K562 (cell line): Measurements from ENCODE around the gene CRIM1. TPM values are rescaled to one million over a fixed set of nuclear protein-coding genes. Genes with fewer than 3 reads are reported as not detected.

ENCODE experiments used
- ATAC-seq: fragments of 200-7000 bp; cut with Tn5 transposase; 3 replicates; pipeline ENCODE4 v1.9.1; 2020; ENCODE audit warnings: moderate library complexity
- BruUV-seq: library from RNA; stranded (reverse); fragments of 400-500 nt; replicated peaks from 2 replicates; lab custom pipeline; 2021; lab: Mats Ljungman, UMichigan
- CTCF ChIA-PET: fragments of 300-600 bp; formaldehyde crosslinking; extraction: SDS; loops from one replicate; lab custom pipeline; 2021; ENCODE audit warnings: low intra/inter-chr PET ratio; lab: Yijun Ruan, JAX
- POLR2A ChIA-PET: fragments of 300-600, 350-650 bp; sonication (Branson Sonifier 250); formaldehyde crosslinking; extraction: SDS; loops from one replicate; lab custom pipeline; 2021; ENCODE audit warnings: antibody characterized with exemption, inconsistent platforms; lab: Yijun Ruan, JAX
- DNase-seq, 4 experiments: peaks; one replicate each; pipeline versions ENCODE4 v3.0.0 to v3.0.0-alpha.2; 2011 to 2018; ENCODE audit warnings: low spot score in 3 of 4, mixed read lengths in 3 of 4; ENCODE audit errors: extremely low read depth in 1 of 4
- FAIRE-seq: peaks from 2 replicates; lab custom pipeline; 2011; peaks lifted over from hg19 to GRCh38; lab: Jason Lieb, UNC
- H2AFZ ChIP-seq: 2 replicates; pipeline ENCODE4 v1.6.0; 2011; ENCODE audit warnings: low read depth, low read length, control low read depth, inconsistent platforms
- H3K27ac ChIP-seq: fragments of 200-600 bp; 3 replicates; pipeline ENCODE4 v1.8.0; 2011; ENCODE audit warnings: low read depth, mild to moderate bottlenecking, control low read depth, inconsistent platforms, low read length, moderate library complexity, mixed read lengths; ENCODE audit errors: extremely low read depth
- H3K27me3 ChIP-seq, 2 experiments: fragments of 300-600 bp in 1 of 2; 2 replicates in 1 of 2; 3 replicates in 1 of 2; pipeline versions ENCODE4 v1.6.0 to v1.8.0; 2011; ENCODE audit warnings: inconsistent platforms in 2 of 2, low read length in 2 of 2, mild to moderate bottlenecking in 1 of 2, mixed read lengths in 1 of 2, moderate library complexity in 1 of 2; ENCODE audit not compliant: control insufficient read depth in 2 of 2, insufficient read depth in 2 of 2
- H3K36me3 ChIP-seq: fragments of 300-600 bp; 3 replicates; pipeline ENCODE4 v1.8.0; 2011; ENCODE audit warnings: mild to moderate bottlenecking, low read length, inconsistent platforms; ENCODE audit not compliant: control insufficient read depth, insufficient read depth
- H3K4me1 ChIP-seq, 2 experiments: fragments of 200-600 bp in 1 of 2; replicated peaks in 1 of 2; 2 replicates in 1 of 2; 3 replicates in 1 of 2; pipeline versions ENCODE4 v1.5.1 to v1.8.0; 2011; ENCODE audit warnings: inconsistent platforms in 2 of 2, low read length in 2 of 2, mild to moderate bottlenecking in 1 of 2, mixed read lengths in 1 of 2, moderate library complexity in 1 of 2; ENCODE audit not compliant: control insufficient read depth in 2 of 2, insufficient read depth in 2 of 2
- H3K4me2 ChIP-seq: 2 replicates; pipeline ENCODE4 v1.6.1; 2011; ENCODE audit warnings: low read length, control low read depth, inconsistent platforms, mixed read lengths; ENCODE audit not compliant: insufficient read depth
- H3K4me3 ChIP-seq: fragments of 200-600 bp; sonication (generic), shearing (Covaris generic); 2 replicates; pipeline ENCODE4 v1.5.1; 2016; ENCODE audit warnings: control low read depth, inconsistent platforms
- H3K79me2 ChIP-seq: fragments of 200-600 bp; 3 replicates; pipeline ENCODE4 v1.8.0; 2011; ENCODE audit warnings: low read length, inconsistent platforms; ENCODE audit not compliant: control insufficient read depth, insufficient read depth
- H3K9ac ChIP-seq, 2 experiments: 2 replicates each; pipeline versions ENCODE4 v1.6.0 to v1.6.1; 2011; ENCODE audit warnings: low read depth in 2 of 2, low read length in 2 of 2, control low read depth in 1 of 2, inconsistent platforms in 1 of 2, mild to moderate bottlenecking in 1 of 2, mixed read lengths in 1 of 2; ENCODE audit not compliant: insufficient read depth in 1 of 2
- H3K9me1 ChIP-seq: one replicate; pipeline ENCODE4 v1.6.0; 2011; ENCODE audit warnings: inconsistent platforms, mild to moderate bottlenecking, low read length, moderate library complexity; ENCODE audit not compliant: control insufficient read depth, insufficient read depth
- H3K9me3 ChIP-seq: replicated peaks from 2 replicates; pipeline ENCODE4 v1.5.1; 2011; ENCODE audit warnings: low read depth, low read length, inconsistent platforms; ENCODE audit not compliant: control insufficient read depth, insufficient read depth
- H4K20me1 ChIP-seq: replicated peaks from 2 replicates; pipeline ENCODE4 v1.6.1; 2011; ENCODE audit warnings: low read length, inconsistent platforms, mixed read lengths; ENCODE audit not compliant: control insufficient read depth, insufficient read depth
- BRD4 ChIP-seq: fragments of 200-600 bp; sonication (generic); IDR thresholded peaks from 2 replicates; pipeline ENCODE4 v1.6.1; 2017; ENCODE audit warnings: inconsistent platforms
- CHD4 ChIP-seq: fragments of 200-600 bp; sonication (generic); IDR thresholded peaks from 3 replicates; pipeline ENCODE4 v1.6.1; 2012; ENCODE audit warnings: low read depth, mild to moderate bottlenecking, mixed read lengths, low read length, inconsistent platforms; ENCODE audit not compliant: insufficient read depth, insufficient replicate concordance, poor library complexity, severe bottlenecking
- DPF2 ChIP-seq: fragments of 450-650 bp; IDR thresholded peaks from 2 replicates; pipeline ENCODE4 v1.6.1; 2016
- FOXK2 ChIP-seq, 2 experiments: fragments of 450-650 bp; IDR thresholded peaks in 1 of 2; conservative IDR thresholded peaks in 1 of 2; 2 replicates each; pipeline ENCODE4 v1.6.1; 2016; ENCODE audit warnings: low read depth in 2 of 2, mild to moderate bottlenecking in 1 of 2
- FOXP4 ChIP-seq: sonication (generic); formaldehyde crosslinking; IDR thresholded peaks from 2 replicates; pipeline ENCODE4 v1.8.0; 2022; ENCODE audit warnings: mild to moderate bottlenecking, missing genetic modification reagents, borderline replicate concordance
- KAT7 ChIP-seq: sonication (generic); formaldehyde crosslinking; IDR thresholded peaks from 2 replicates; pipeline ENCODE4 v1.8.0; 2022; ENCODE audit warnings: missing genetic modification reagents, mild to moderate bottlenecking, borderline replicate concordance
- MBD2 ChIP-seq: sonication (generic); IDR thresholded peaks from 2 replicates; pipeline ENCODE4 v1.6.1; 2016; ENCODE audit warnings: low read depth, borderline replicate concordance
- RAD21 ChIP-seq, 2 experiments: fragments of 250-450 bp in 1 of 2; fragments of 450-650 bp in 1 of 2; sonication (Bioruptor Pico) in 1 of 2; formaldehyde crosslinking in 1 of 2; IDR thresholded peaks in 1 of 2; conservative IDR thresholded peaks in 1 of 2; 2 replicates each; pipeline versions ENCODE4 v1.4.0 to v1.8.0; 2020 to 2022; ENCODE audit warnings: mild to moderate bottlenecking in 2 of 2, moderate library complexity in 1 of 2
- RBBP5 ChIP-seq: fragments of 200-600 bp; sonication (generic); IDR thresholded peaks from 2 replicates; pipeline ENCODE4 v1.6.1; 2012; ENCODE audit warnings: borderline replicate concordance, mild to moderate bottlenecking, low read length, control low read depth, inconsistent platforms; ENCODE audit not compliant: insufficient read depth, poor library complexity, severe bottlenecking
- STAT5B ChIP-seq: fragments of 250-450 bp; sonication (Bioruptor Pico); IDR thresholded peaks from 2 replicates; pipeline ENCODE4 v1.8.0; 2021; ENCODE audit warnings: mild to moderate bottlenecking, inconsistent platforms
- TAF7 ChIP-seq: fragments of 450-650 bp; IDR thresholded peaks from 2 replicates; pipeline ENCODE4 v1.6.1; 2016; ENCODE audit warnings: missing genetic modification characterization, missing compliant biosample characterization
- TCF3 ChIP-seq: sonication (generic); formaldehyde crosslinking; IDR thresholded peaks from 2 replicates; pipeline ENCODE4 v1.4.0; 2020; ENCODE audit warnings: mild to moderate bottlenecking, missing genetic modification reagents
- ZNF239 ChIP-seq: fragments of 250-450 bp; sonication (Bioruptor Pico); IDR thresholded peaks from 2 replicates; pipeline ENCODE4 v1.4.0; 2020; ENCODE audit warnings: mild to moderate bottlenecking
- ZNF311 ChIP-seq: fragments of 250-450 bp; sonication (Bioruptor Pico); IDR thresholded peaks from 2 replicates; pipeline ENCODE4 v1.4.0; 2020; ENCODE audit warnings: mild to moderate bottlenecking, moderate library complexity
- ZNF347 ChIP-seq: fragments of 450-650 bp; formaldehyde crosslinking; IDR thresholded peaks from 2 replicates; pipeline ENCODE4 v1.4.0; 2020; ENCODE audit warnings: low read depth, mild to moderate bottlenecking, moderate library complexity
- WGBS: fragments of 100-300 bp; shearing (Covaris generic); methylation state at CpG from one replicate; pipeline ENCODE4 v1.1.6; 2016; ENCODE audit warnings: low coverage, mixed read lengths; ENCODE audit not compliant: insufficient coverage; ENCODE audit errors: missing lambda C conversion rate; 5-methylcytosine and 5-hydroxymethylcytosine counted together
- in situ Hi-C: fragments of 300-500 bp; cut with MboI; formaldehyde crosslinking; loops from 4 replicates; pipeline ENCODE4 v1.15.0; 2018; ENCODE audit warnings: inconsistent platforms, mixed read lengths
- intact Hi-C: fragments of 100-400 bp; cut with micrococcal nuclease; formaldehyde crosslinking; loops from 2 replicates; pipeline ENCODE4 v1.14.2; 2022
- polyA plus RNA-seq, 8 experiments: library from polyadenylated mRNA; depleted of rRNA in 4 of 8; stranded (reverse) in 5 of 8; unstranded in 3 of 8; fragments of >200 nt; fragmentation: Nextera tagmentation in 2 of 8; fragmentation: Illumina TruSeq in 1 of 8; extraction: Ambion mirVana in 2 of 8; extraction: Trizol in 1 of 8; gene quantifications; 2 replicates each; pipeline versions ENCODE4 v1.2.1 to v1.2.3, GENCODE V29; 2011 to 2014; ENCODE audit warnings: inconsistent platforms in 1 of 8, missing spikeins in 1 of 8
- total RNA-seq, 7 experiments: library from RNA; depleted of rRNA in 6 of 7; stranded (reverse); fragments of >200 nt in 6 of 7; fragmentation: Illumina TruSeq in 2 of 7; extraction: Trizol in 2 of 7; gene quantifications; 2 replicates each; pipeline versions ENCODE4 v1.2.1 to v1.2.3, GENCODE V29; 2011 to 2021; ENCODE audit warnings: low replicate concordance in 1 of 7
- TF ChIP-seq, protein P1 (sequence below), 2 experiments: fragments of 450-650 bp in 1 of 2; IDR thresholded peaks; 2 replicates each; pipeline ENCODE4 v1.6.1; 2011 to 2017; ENCODE audit warnings: low read depth in 2 of 2, antibody characterized with exemption in 1 of 2, borderline replicate concordance in 1 of 2, low read length in 1 of 2, mild to moderate bottlenecking in 1 of 2, mixed read lengths in 1 of 2; ENCODE audit not compliant: control insufficient read depth in 1 of 2

The CRIM1 gene
- total and polyA plus RNA-seq, 9 of the 15 experiments (the other 6 are each of a cell fraction or from before 2014, with no cell fraction given): 0.01 to 0.36 (median 0.06) TPM; not detected in 1

DNA sequence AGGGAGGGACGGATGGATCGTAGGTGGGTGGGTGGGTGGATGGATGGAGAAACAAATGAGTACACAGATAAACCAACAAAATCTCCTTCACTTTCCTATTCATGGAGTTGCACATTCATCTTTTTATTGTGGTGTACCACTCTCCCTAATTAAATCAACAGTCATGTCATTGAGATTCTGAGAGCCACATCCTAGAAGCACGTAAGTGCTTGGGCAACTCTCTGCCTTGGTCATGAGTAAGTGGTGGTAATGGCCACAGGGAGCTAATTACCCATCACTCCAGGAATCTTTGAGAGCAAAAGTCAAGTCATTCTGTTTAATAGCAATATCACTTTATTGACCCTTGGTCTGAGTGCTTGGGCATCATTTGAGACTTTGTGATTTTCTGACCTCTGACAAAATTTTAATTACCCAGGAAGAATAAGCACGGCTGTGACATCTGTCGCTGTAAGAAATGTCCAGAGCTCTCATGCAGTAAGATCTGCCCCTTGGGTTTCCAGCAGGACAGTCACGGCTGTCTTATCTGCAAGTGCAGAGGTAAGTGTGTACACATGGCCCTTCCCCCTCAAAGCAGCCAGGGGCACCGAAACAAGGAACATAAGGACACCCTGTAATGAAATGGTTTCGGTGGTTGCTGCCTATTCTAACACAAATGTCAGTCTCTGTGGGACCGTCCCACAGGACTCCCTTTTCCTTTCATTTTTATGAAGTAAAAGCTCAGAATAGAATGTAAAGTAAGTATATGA lies 156.5 kb downstream of the CRIM1 start:
- Histone ChIP-seq H3K4me2 (peak overlapping the region; percentile 51), H3K9me1 (no peaks in the 10 kb centered on the region), H3K9ac (peak overlapping the region in 1 of 2 experiments; percentile 1; a peak in 1 of 4 replicates), H3K4me3 (no peak overlapping the region), H3K27me3 (no peaks in the 10 kb centered on the region), H3K79me2 (no peaks in the 10 kb centered on the region), H3K9me3 (no peaks in the 10 kb centered on the region), H3K36me3 (no peaks in the 10 kb centered on the region), H3K27ac (no peak overlapping the region), H2AFZ (peak overlapping the region; percentile 16), H4K20me1 (0 out of 2 replicates have a peak, but pooled peaks cover 2% of the 10 kb centered on the region), H3K4me1 (peaks cover 0 to 15% of the 10 kb centered on the region in 2 experiments; a peak in 3 of 5 replicates)
- DNase-seq (peak; percentile 32 to 83 (median 58)), FAIRE-seq (peak; percentile 91), ATAC-seq (peak; percentile 93)
- in situ Hi-C loops: no loop called here
- intact Hi-C loops: no loop called here
- ChIA-PET POLR2A (interaction anchor here (0.8 to 1.5 kb wide), 4 partner anchors 10 to 21 kb away, joined by 3 to 11 read pairs (median 3); no protein-coding TSS in a partner anchor), CTCF (no interaction called here)
- 2% methylated on average over 7 of the region's 9 CpGs for WGBS
- BruUV-seq: no TSS peak
- TF ChIP-seq KAT7 (CRISPR knock-in tag): no peak
- no peak for TF ChIP-seq CHD4
- no peak for TF ChIP-seq TAF7 (tag)
- no peak for TF ChIP-seq ZNF239 (CRISPR knock-in tag)
- no peak for TF ChIP-seq STAT5B (CRISPR knock-in tag)
- no peak for TF ChIP-seq MBD2
- peak; percentile 8 to 16; a peak in 1 of 4 replicates for TF ChIP-seq RAD21 (CRISPR knock-in tag; conservative IDR thresholded peaks at IDR 0.05 in 1 of 2, IDR thresholded peaks at IDR 0.05 in 1 of 2)
- TF ChIP-seq DPF2: peak; percentile 77
- peak; percentile 76 to 78; a peak in 3 of 4 replicates for TF ChIP-seq FOXK2 (conservative IDR thresholded peaks at IDR 0.05 in 1 of 2, IDR thresholded peaks at IDR 0.05 in 1 of 2; ENCODE audit: low read depth in 2 of 2)
- no peak for TF ChIP-seq BRD4
- TF ChIP-seq, protein P1, sequence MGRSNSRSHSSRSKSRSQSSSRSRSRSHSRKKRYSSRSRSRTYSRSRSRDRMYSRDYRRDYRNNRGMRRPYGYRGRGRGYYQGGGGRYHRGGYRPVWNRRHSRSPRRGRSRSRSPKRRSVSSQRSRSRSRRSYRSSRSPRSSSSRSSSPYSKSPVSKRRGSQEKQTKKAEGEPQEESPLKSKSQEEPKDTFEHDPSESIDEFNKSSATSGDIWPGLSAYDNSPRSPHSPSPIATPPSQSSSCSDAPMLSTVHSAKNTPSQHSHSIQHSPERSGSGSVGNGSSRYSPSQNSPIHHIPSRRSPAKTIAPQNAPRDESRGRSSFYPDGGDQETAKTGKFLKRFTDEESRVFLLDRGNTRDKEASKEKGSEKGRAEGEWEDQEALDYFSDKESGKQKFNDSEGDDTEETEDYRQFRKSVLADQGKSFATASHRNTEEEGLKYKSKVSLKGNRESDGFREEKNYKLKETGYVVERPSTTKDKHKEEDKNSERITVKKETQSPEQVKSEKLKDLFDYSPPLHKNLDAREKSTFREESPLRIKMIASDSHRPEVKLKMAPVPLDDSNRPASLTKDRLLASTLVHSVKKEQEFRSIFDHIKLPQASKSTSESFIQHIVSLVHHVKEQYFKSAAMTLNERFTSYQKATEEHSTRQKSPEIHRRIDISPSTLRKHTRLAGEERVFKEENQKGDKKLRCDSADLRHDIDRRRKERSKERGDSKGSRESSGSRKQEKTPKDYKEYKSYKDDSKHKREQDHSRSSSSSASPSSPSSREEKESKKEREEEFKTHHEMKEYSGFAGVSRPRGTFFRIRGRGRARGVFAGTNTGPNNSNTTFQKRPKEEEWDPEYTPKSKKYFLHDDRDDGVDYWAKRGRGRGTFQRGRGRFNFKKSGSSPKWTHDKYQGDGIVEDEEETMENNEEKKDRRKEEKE (IDR thresholded peaks at IDR 0.05; ENCODE audit: borderline replicate concordance in 1 of 2, control insufficient read depth in 1 of 2, low read depth in 2 of 2, low read length in 1 of 2): no peak
- TF ChIP-seq ZNF311 (CRISPR knock-in tag): no peak
- no peak for TF ChIP-seq ZNF347 (CRISPR knock-in tag)
- peak; percentile 42 for TF ChIP-seq RBBP5
- peak; percentile 85 for TF ChIP-seq TCF3 (CRISPR knock-in tag)
- no peak for TF ChIP-seq FOXP4 (CRISPR knock-in tag)
